Activated naive CD8-positive, alpha-beta T cell treated with anti-CD3 and anti-CD28 coated beads for 36 hours (primary cell): ENCODE results near the gene FFAR2. TPM values are rescaled to one million over a fixed set of nuclear protein-coding genes. Genes with fewer than 3 reads are reported as not detected.

Experiments
- DNase-seq: peaks from one replicate; pipeline ENCODE4 v3.0.0; 2021
- H3K27ac Mint-ChIP-seq: one replicate; pipeline ENCODE4 v1.8.0; 2022; ENCODE audit warnings: mild to moderate bottlenecking, moderate library complexity, mixed read lengths
- H3K27me3 Mint-ChIP-seq: one replicate; pipeline ENCODE4 v1.8.0; 2022; ENCODE audit warnings: mild to moderate bottlenecking, mixed read lengths
- H3K36me3 Mint-ChIP-seq: one replicate; pipeline ENCODE4 v1.8.0; 2021; ENCODE audit warnings: mild to moderate bottlenecking, mixed read lengths
- H3K4me1 Mint-ChIP-seq: one replicate; pipeline ENCODE4 v1.8.0; 2021; ENCODE audit warnings: mixed read lengths
- H3K4me3 Mint-ChIP-seq: one replicate; pipeline ENCODE4 v1.8.0; 2022; ENCODE audit warnings: mild to moderate bottlenecking, moderate library complexity, mixed read lengths
- H3K9me3 Mint-ChIP-seq: one replicate; pipeline ENCODE4 v1.8.0; 2022; ENCODE audit warnings: mixed read lengths
- total RNA-seq, 2 experiments: library from RNA; stranded (reverse); gene quantifications; one replicate each; pipeline ENCODE4 v1.2.3, GENCODE V29; 2021

The FFAR2 gene
- total RNA-seq, 2 experiments from 2014 or later = not detected

- H3K4me1 Mint-ChIP-seq = no peaks in the 10 kb centered on the region
- no peaks in the 10 kb centered on the region for H3K9me3 Mint-ChIP-seq
- H3K27ac Mint-ChIP-seq = no peak overlapping the region
- H3K27me3 Mint-ChIP-seq = peaks cover 4% of the 10 kb centered on the region
- no peak for DNase-seq
- H3K36me3 Mint-ChIP-seq = no peaks in the 10 kb centered on the region
- no peak overlapping the region for H3K4me3 Mint-ChIP-seq
These were observed 31.0 kb downstream of the FFAR2 start for GRCh38 chr19:35478794-35479677.

DNA sequence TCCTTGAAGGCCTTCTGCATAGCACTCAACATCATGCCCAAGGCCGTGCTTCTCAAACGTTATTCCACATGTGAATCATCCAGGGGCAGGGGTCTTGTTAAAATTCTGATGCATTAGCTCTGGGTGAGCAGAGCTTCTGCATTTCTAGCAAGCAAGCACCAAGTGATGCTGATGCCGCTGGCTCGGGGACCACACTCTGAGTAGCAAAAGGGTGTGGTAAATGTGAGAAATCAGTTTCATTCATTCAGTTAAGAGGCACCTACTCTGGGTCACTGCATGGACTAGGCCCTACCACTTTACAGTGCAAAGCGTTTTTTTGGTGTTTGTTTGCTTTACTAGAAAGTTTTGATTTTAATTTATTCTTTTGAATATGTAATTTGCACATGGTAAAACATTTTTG lies 35.0 kb downstream of the FFAR2 start:
- H3K4me1 Mint-ChIP-seq = peaks cover 8% of the 10 kb centered on the region
- no peaks in the 10 kb centered on the region for H3K27me3 Mint-ChIP-seq
- H3K36me3 Mint-ChIP-seq = no peaks in the 10 kb centered on the region
- DNase-seq = no peak
- H3K9me3 Mint-ChIP-seq = no peaks in the 10 kb centered on the region
- no peak overlapping the region for H3K27ac Mint-ChIP-seq
- H3K4me3 Mint-ChIP-seq = no peak overlapping the region

DNA sequence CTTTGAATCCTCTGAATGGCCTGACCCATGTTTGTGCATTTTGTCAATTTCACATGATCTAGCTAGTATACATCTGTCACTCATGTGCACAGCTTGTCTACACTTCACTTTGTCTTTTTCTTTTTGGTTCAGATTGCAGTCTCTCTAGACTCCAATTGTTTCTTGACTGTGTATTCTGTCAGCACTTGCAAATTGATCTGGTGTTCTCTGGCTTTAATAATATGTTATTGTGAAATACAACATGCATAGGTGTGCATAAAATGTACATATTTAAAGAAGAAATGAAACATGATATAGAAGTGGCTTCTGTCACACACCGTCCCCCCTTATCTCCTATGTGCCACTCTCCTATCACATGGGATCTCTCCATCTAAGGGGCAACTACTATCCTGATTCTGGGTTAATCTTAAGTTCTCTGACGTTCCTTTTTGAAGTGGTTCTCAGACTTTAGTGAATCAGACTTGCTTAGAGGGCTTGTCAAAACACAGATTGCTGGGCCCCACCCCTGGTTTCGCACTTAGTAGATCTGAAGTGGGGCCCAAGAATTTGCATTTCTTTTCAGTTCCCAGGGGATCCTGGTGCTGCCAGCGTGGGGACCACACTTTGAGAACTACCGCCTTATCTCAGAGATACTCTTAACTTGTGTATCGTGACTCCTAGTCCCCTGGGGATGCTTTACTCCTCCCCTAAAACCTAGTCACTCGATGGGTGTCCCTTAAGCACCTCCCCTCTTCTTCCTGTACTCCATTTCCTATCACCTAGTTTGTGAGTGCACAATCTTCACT lies 36.4 kb downstream of the FFAR2 start:
- Mint-ChIP-seq H3K9me3 (no peaks in the 10 kb centered on the region), H3K27ac (no peak overlapping the region), H3K4me1 (peaks cover 8% of the 10 kb centered on the region), H3K27me3 (no peaks in the 10 kb centered on the region), H3K36me3 (no peaks in the 10 kb centered on the region), H3K4me3 (no peak overlapping the region)
- no peak for DNase-seq

GRCh38 chr19:35486268-35486708 lies 38.2 kb downstream of the FFAR2 start:
- H3K27me3 Mint-ChIP-seq = no peaks in the 10 kb centered on the region
- no peaks in the 10 kb centered on the region for H3K36me3 Mint-ChIP-seq
- H3K4me3 Mint-ChIP-seq = no peak overlapping the region
- no peak for DNase-seq
- peaks cover 8% of the 10 kb centered on the region for H3K4me1 Mint-ChIP-seq
- no peaks in the 10 kb centered on the region for H3K9me3 Mint-ChIP-seq
- no peak overlapping the region for H3K27ac Mint-ChIP-seq

GRCh38 chr19:35487656-35488182 lies 39.7 kb downstream of the FFAR2 start:
- Mint-ChIP-seq H3K27ac (no peak overlapping the region), H3K4me1 (peaks cover 8% of the 10 kb centered on the region)
- no peak for DNase-seq

GRCh38 chr19:35488677-35489076 lies 40.6 kb downstream of the FFAR2 start:
- H3K9me3 Mint-ChIP-seq = no peaks in the 10 kb centered on the region
- no peak for DNase-seq
- H3K27ac Mint-ChIP-seq = no peak overlapping the region
- no peaks in the 10 kb centered on the region for H3K27me3 Mint-ChIP-seq
- no peak overlapping the region for H3K4me3 Mint-ChIP-seq
- no peaks in the 10 kb centered on the region for H3K36me3 Mint-ChIP-seq
- H3K4me1 Mint-ChIP-seq = peaks cover 8% of the 10 kb centered on the region

More at GRCh38 chr19:35487656-35488182, 39.7 kb downstream of the FFAR2 start:
- H3K4me3 Mint-ChIP-seq = no peak overlapping the region
- H3K9me3 Mint-ChIP-seq = no peaks in the 10 kb centered on the region
- no peaks in the 10 kb centered on the region for H3K36me3 Mint-ChIP-seq
- H3K27me3 Mint-ChIP-seq = no peaks in the 10 kb centered on the region

- H3K9me3 Mint-ChIP-seq = no peaks in the 10 kb centered on the region
- H3K4me1 Mint-ChIP-seq = peaks cover 10% of the 10 kb centered on the region
- H3K27ac Mint-ChIP-seq = no peak within 1 kb of the TSS
- H3K36me3 Mint-ChIP-seq = no peaks in the 10 kb centered on the region
- no peak for DNase-seq
- no peak within 1 kb of the TSS for H3K4me3 Mint-ChIP-seq
- H3K27me3 Mint-ChIP-seq = no peaks in the 10 kb centered on the region
These were observed 42.3 kb downstream of the FFAR2 start, which contains the start of gene KRTDAP for GRCh38 chr19:35490364-35490763. TSS of gene KRTDAP (minus strand) at chr19:35490464. CDS start at chr19:35490442, 22 bp downstream.

DNA sequence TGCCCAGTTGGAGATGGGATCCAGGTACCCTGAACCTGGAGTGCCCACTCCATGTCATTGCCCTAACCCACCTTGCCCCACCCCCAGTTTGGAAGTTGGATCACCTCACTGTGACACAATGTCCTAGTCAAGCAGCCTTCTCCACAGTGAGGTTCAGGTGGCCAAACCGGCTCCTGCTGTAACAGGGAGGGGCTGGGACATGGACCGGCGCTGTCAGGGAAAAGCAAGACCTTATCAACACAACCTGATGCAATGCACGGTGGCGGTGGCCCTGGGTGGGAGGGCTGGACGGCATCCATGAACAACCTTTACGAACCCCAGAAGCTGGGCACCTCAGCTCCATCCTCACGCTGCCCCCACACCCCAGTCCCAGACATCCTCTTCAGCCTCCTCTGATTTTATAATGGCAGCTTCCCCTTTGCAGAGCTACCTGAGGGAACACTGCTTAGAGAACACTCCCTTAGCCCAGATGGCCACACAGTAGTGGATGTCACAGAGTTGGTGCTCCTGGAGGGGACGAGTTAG lies 43.8 kb downstream of the FFAR2 start:
- H3K4me3 Mint-ChIP-seq = no peak overlapping the region
- H3K27ac Mint-ChIP-seq = no peak overlapping the region
- H3K27me3 Mint-ChIP-seq = no peaks in the 10 kb centered on the region
- H3K4me1 Mint-ChIP-seq = peaks cover 13% of the 10 kb centered on the region
- H3K36me3 Mint-ChIP-seq = no peaks in the 10 kb centered on the region
- H3K9me3 Mint-ChIP-seq = no peaks in the 10 kb centered on the region
- DNase-seq = no peak

- Mint-ChIP-seq H3K4me3 (no peak overlapping the region), H3K27me3 (no peaks in the 10 kb centered on the region), H3K9me3 (no peaks in the 10 kb centered on the region), H3K4me1 (peaks cover 7% of the 10 kb centered on the region), H3K36me3 (no peaks in the 10 kb centered on the region), H3K27ac (no peak overlapping the region)
- DNase-seq = no peak
These were observed 45.9 kb downstream of the FFAR2 start for GRCh38 chr19:35493971-35494370.

DNA sequence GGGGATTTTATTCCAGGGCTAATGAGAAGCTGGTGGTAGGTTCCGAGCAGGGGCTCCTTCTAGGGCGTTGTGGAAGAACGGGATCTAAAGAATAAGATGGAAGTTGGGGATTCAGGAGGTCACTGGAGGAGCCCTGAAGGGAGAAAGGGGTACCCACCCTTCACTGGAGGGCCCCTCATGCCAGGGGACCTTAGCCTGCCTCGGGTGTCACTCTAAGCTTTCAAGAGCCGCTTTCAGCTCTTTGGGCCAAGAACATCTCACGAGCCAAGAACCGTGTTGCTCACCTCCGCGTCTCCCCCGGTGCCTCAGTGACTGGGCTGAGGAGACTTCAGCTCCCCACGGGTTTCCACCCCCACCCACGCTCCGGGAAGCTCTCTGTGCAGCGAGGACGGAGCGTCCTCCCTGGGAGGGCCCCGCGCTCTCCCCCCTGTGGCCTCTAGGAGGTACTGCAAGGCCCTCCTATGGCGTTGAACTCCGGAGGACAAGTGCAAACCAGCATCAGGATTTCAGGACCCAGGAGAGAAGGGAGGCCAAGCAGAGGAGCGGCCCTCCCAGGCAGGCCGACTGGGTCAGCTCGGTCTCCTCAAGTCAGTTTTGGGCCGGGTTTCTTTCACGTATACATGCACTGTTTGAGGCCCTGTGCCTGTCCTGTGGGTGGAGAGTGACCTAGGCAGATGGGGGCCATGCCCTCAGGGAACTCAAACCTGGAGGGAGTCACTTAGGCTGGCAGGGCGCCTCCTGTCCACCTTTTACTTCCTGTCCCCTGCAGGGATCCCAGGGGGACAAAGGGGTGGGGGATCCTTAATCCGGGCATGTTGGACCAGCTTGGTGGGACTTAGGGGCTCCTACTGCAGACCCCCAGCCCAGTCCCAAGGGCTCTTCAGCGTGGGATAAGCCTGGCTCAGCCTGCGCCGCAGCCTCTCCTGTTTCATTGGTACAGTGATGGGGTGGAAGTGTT lies 47.3 kb downstream of the FFAR2 start:
- no peaks in the 10 kb centered on the region for H3K27me3 Mint-ChIP-seq
- peaks cover 7% of the 10 kb centered on the region for H3K4me1 Mint-ChIP-seq
- H3K9me3 Mint-ChIP-seq = no peaks in the 10 kb centered on the region
- peak; percentile 78 for DNase-seq
- no peak overlapping the region for H3K27ac Mint-ChIP-seq
- H3K36me3 Mint-ChIP-seq = no peaks in the 10 kb centered on the region
- no peak overlapping the region for H3K4me3 Mint-ChIP-seq

DNA sequence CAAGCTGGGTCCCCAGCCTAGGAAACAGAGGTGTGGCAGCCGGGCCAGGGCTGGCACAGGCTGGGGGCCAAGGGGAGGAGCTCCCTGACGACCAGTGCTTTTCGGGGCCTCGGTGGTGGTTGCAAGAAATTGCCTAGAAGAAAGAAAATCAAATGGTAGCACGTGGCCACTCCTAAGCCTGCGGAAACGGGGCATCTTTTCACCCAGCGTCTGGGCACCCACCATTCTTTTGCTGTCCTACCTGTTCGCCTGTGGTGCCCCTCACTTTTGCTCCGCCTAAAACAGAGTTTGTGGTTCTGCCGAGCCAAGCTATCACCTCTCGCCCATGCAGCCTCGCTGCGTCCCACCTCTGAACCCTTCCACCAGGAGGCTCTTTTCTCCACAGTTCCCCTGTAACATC lies 49.3 kb downstream of the FFAR2 start:
- H3K36me3 Mint-ChIP-seq = no peaks in the 10 kb centered on the region
- DNase-seq = no peak
- no peaks in the 10 kb centered on the region for H3K27me3 Mint-ChIP-seq
- H3K27ac Mint-ChIP-seq = no peak overlapping the region
- H3K4me1 Mint-ChIP-seq = peaks cover 7% of the 10 kb centered on the region
- no peaks in the 10 kb centered on the region for H3K9me3 Mint-ChIP-seq
- H3K4me3 Mint-ChIP-seq = no peak overlapping the region

DNA sequence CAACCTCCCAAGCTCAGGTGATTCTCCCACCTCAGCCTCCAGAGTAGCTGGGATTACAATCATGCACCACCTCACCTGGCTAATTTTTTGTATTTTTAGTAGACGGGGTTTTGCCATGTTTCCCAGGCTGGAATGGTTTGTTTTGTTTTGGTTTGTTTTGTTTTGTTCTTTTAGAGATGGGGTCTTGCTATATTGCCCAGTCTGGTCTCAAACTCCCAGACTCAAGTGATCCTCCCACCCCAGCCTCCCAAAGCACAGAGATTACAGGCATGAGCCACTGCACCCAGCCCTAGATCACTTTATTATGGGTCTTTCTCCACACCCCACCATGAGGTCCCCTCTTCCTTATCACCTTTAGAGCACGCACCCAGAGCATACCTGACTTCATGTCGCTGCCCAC lies 50.2 kb downstream of the FFAR2 start:
- Mint-ChIP-seq H3K27ac (no peak overlapping the region), H3K9me3 (no peaks in the 10 kb centered on the region), H3K4me1 (peaks cover 7% of the 10 kb centered on the region), H3K4me3 (no peak overlapping the region), H3K27me3 (peaks cover 3% of the 10 kb centered on the region), H3K36me3 (no peaks in the 10 kb centered on the region)
- DNase-seq = no peak

- Mint-ChIP-seq H3K36me3 (no peaks in the 10 kb centered on the region), H3K27me3 (peaks cover 5% of the 10 kb centered on the region), H3K4me3 (no peak overlapping the region), H3K4me1 (peaks cover 7% of the 10 kb centered on the region), H3K9me3 (no peaks in the 10 kb centered on the region), H3K27ac (no peak overlapping the region)
- no peak for DNase-seq
These were observed 51.0 kb downstream of the FFAR2 start for GRCh38 chr19:35498984-35499527.

GRCh38 chr19:35500611-35501010 lies 52.6 kb downstream of the FFAR2 start:
- Mint-ChIP-seq H3K36me3 (no peaks in the 10 kb centered on the region), H3K27me3 (peaks cover 14% of the 10 kb centered on the region), H3K4me1 (peaks cover under 1% of the 10 kb centered on the region), H3K9me3 (no peaks in the 10 kb centered on the region), H3K4me3 (no peak overlapping the region), H3K27ac (no peak overlapping the region)
- no peak for DNase-seq
